Amniotic stem cell (primary cell): ENCODE data around the gene MOB4.
"Not testable (repeated sequence)": the region's sequence is repeated elsewhere in the genome, so short reads cannot be mapped to it uniquely, and the experiment has no call there.

ENCODE experiments used
- DNase-seq: peaks from one replicate; lab custom pipeline; 2025; lab: John Stamatoyannopoulos, UW

MOB4 gene

DNA sequence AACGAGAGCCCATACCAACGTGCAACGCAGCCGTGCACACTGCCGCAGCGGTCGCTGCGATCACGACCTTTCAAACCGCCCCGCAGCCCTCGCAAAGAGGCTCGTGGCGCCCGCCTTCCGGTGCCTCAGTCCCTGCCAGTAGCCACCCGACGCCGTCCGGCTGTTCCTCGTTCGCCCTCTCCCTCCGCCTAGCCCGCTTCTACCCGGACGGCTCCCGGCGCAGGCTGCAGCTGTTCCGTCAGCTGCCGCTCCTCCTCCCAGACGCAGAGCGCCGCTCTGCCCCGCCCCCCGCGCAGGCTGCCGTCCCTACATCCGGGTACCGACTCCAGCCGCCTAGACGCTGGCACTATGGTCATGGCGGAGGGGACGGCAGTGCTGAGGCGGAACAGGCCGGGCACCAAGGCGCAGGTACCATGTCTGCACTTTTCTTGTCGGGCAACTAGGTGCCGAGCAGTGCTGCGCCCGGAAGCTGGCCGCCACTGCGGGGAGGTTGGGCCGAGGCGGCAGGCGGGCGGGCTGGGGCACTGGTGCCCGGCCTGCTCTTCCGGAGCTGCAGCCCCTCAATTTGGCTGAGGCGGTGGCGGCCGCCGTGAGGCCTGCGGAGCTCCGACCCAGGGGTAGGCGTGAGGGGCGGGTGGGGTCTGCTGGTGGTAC lies at the start of gene MOB4:
TSS of gene MOB4 (plus strand) at position 328 of the 654 bp plus-strand sequence. CDS start at position 349, 21 bp downstream.
- peak; percentile 88 for DNase-seq

DNA sequence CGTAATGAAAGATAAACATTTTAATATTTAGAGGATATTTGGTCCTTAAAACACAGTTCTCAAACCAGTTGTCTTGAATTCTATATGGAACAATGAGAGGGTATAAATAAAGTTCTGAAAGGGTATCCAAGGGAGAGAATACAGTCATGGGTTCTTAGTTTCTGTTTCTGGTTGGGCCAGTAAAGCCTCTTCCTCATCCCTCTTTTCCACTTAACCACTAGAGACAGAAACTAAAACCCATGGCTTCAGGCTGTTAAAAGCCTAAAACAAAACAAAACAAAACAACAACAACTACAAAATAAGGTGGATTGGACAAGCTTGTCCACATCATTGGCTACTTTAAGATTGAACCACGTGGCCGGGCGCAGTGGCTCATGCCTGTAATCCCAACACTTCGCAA lies 43.7 kb upstream of the MOB4 start:
- no peak for DNase-seq

DNA sequence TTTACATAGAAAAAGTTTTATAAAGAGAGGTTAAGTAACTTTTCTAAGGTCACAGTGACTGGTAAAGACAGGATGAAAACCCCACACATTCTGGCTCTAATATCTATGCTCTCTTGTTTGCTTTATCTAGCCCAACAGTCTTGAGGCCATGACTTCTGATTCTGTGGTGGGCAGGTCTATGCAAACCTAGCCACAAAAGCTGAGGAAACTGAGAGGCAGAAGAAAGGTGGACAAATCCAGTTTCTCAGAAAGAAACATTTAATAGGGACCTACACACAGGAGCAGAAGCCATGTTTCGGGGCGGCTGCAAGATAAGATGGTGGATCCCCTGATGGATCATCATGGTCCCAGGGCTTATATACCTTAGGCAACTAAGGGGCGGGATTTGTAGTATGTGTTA lies 38.1 kb upstream of the MOB4 start:
- no peak for DNase-seq

DNA sequence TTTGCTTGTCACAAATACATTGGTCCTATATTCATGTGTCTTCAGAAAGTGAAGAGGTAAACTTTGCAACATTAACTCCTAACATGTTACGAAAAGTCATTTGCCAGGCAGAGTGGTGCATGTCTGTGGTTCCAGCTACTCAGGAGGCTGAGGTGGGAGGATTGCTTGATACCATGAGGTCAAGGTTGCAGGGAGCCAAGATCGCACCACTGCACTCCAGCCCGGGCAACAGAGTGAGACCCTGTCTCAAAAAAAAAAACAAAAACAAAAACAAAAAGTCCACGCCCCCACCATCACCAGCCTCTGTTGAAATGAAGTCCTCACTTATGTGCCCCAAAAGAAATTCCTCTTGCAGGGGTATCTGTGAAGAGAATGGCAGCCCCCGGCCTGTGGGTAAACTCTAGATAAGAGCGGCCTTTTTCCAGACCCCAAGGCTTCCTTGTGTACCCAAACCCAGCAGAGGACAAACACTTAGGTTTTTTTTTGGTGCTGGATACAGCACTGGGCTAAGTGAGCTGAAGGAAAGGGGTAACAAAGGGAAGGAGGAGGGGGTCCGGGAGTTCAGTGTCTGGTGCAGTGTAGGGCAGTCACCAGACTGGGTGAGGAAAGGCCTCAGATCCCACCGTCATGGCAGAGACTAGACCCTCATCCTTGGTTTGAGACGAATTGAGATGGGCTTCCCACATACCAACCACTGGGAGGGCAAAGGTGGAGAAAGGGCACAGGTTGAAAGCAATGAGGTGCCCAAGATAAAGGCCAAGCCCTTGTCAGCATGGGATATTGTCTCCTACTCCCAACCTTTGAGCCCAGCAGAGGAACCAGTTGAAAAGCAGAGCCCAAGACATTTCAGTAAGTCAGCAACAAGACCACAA lies 35.5 kb upstream of the MOB4 start:
- no peak for DNase-seq

DNA sequence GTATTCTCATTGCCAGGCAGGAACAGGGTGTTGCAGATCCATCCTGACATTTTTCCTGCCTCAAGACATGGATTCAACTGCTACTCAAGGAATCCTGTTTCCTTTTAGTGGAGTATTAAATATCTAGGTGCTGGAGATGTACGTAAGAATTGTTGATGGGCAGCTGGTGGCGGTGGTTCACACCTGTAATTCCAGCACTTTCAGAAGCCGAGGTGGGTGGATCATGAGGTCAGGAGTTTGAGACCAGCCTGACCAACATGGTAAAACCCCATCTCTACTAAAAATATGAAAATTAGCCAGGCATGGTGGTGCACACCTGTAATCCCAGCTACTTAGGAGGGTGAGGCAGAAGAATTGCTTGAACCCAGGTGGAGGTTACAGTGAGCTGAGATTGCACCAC lies 31.6 kb upstream of the MOB4 start:
- not testable (repeated sequence) for DNase-seq

DNA sequence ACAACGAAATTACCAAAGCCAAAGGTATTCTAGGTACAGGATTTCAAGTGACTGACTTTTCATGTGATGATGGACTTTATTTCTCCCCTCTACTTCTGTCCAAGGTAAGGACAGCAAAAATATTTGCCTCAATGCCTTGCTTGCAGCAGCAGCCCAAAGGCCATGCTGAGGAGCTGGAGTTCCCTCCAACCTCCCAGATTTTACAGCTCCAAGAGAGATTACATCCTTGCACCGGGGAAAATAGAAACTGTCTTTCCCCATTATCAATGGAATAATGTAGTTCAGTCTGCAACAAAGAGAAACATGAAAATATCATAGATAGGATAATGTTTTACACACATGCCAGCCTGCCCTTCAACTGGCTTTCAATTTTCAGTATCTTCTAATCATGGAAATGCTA lies 29.7 kb upstream of the MOB4 start:
- no peak for DNase-seq

DNA sequence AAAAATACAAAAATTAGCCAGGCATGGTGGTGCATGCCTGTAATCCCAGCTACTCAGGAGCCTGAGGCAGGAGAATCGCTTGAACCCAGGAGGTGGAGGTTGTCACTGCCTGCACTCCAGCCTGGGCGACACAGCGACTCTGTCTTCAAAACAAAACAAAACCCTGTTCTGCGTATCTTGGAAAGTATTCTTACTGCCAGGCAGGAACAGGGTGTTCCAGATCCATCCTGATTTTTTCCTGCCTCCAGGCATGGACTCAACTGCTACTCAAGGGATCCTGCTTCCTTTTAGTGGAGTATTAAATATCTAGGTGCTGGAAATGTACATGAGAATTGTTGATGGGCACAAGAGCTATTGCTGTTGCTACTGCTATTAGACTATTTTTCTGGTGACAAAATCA lies 28.5 kb upstream of the MOB4 start:
- DNase-seq: no peak

DNA sequence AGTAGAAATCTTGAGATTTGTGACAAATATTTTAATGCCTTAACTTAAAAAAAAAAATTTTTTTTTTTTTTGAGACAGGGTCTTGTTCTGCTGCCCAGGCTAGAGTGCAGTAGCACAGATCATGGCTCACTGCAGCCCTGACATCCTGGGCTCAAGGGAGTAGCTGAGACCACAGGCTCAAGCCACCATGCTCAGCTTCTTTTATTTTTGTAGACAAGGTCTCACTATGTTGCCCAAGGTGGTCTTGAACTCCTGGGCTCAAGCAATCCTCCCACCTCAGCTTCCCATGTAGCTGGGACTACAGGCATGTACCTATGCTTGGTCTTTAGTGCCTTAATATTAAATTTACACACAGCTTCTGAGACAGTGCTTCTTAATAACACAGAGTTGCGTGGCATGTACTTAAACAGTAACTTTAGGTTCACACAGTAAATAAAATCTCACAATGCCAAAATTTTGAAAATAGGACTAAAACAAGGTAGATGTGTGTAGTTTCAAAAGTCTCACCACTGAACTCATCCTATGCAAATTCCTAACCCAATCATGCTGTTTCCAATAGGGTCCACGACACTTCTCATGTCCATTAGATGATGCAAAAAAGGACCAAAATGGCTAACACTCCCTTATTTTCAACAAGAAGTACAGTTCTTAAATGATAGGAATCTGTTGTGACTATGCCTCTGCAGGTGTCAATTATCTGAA lies 20.3 kb upstream of the MOB4 start:
- DNase-seq: no peak

DNA sequence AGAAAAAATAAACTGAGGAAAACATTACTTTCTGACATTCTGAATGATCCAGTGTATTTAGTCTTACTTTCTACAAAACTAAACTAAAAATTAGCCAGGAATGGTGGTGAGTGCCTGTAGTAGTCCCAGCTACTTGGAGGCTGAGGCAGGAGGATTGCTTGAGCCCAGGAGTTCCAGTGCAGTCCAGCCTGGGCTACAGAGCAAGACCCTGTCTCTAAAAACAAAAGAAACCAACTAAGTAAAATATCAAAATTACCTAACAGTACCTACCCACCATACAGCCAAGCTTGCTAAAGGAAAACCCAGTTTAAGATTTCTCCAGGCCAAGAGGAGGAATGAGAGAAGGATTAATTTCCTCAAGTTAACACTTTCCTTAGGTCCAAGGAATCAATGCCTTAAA lies 19.2 kb upstream of the MOB4 start:
- no peak for DNase-seq

DNA sequence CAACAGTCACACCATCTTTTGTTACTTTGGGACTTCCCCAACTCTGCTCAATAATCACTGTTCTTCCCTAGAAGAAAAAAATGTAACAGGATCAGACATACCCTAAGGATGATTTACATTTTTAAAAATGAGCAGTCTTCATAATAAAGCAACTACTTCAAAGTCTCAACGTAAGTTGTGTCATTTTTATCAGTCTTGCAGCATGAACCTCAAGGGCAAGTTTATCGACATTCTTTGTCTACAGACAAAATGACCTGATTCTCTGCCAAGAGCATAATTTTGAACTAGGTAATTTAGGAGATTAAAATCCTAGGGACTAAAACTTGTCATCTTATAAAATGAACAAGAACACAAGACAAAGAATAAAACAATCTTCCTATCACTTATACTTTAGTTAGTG lies 18.5 kb upstream of the MOB4 start:
- DNase-seq: no peak

DNA sequence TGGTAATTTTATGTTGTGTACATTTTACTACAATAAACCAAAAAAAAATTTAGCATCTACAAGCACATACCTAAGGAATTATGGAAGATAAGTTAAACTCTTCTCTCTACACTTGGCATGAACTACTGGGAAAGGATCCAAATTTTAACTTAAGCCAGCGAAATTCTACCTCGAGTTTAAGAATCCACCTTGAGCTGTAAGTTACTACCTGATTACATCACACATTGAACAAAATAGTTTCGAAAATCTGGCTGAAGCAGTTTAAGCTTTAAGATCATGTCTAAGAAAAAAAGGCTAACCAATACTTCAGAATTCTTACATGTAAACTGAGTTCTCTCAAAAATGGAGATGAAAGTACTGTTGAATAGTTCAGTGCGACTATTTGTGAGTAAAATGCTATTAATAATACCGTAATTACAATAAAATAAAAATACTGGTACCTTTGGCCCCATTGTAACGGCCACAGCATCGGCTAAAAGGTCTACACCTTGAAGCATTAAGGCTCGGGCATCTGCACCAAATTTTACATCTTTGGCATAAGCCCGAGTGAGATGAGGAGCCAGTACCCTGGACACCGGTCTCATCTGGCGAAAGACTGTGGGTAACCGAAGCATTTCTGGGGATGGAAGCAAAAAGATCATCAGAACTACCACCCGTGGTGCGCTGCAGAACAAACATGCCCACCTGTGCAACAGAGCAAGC lies 17.5 kb upstream of the MOB4 start:
- DNase-seq: no peak

DNA sequence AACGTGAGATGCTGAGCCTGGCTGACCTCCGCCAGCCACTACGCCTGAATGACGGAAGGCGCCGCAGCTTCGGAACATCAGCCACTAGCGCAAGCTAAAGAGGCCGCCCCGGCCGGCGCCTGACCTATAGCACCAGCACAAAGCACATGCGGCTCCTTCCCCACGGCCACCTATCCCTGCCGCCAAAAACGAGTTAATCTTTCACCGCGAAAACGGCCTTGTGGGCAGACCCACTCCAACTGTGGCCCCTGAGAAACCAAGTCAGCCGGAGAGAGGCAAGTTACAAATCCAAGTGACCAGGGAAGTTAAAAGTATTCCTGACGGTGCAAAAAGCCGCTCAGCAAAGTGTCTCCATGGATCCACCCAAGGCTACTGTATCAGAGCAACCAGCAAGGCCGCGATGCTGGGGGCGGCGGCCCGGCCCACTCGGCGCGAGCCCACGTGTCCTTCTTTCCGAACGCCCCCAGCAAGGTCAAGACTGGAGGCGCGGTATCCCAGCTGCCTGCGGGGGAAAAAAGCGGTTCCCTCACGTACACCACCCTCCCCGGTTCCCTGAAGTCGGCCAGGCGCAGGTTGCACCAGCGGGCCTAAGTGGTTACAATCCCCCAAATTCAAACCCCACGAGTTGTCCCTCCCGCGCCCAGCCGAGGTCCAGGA lies 16.8 kb upstream of the MOB4 start:
- DNase-seq: no peak

DNA sequence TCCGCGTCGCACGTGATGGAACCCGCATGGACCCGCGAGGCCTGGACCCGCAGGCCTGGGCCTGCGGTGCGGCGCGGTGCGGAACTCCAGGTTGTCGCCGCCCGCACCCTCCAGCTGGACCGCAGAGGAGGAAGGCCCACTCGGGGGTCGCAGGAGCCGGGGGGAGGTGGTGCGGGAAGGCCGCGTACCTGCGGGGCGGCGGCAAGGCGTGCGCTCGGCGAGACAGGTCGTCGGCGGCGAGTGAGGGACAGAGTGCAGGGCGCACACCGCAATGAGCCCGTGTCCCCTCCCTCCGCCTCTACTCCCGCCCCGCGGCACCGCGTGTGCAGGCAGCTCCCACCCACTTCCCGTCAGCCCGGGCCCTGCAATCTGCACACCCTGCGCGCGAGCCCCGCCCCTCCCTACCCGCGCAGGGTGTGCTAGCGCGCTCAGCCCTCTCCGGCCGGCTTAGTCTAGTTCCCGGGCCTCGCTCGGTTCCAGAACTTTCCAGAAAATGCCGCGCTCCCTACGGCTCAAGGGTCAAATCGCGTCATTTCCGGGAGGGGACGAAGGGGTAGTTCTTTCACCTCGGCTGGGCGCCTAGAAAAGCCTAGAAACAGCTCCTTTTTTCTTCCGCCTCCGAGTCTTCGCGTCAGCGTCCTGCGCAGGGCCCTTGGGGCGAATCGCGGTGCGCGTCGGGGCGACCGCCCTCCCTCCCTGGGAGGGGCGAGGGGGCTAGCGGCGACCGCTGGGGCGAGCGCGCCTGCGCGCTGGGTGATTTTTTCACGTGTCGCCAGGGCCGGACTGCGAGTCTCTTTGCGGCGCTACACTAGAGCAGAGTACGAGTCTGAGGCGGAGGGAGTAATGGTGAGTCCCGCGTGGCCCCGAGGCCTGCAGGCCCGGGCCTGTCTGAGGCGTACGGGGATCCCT lies 16.0 kb upstream of the MOB4 start, which contains the start of the genes HSPD1 and HSPE1:
TSS of gene HSPD1 (minus strand) at position 247 of the 909 bp plus-strand sequence. CDS start 992 bp downstream, outside the sequence.
TSS of gene HSPE1 (plus strand) at position 786 of the 909 bp plus-strand sequence. CDS start at position 844, 58 bp downstream.
- DNase-seq: peak; percentile 96

DNA sequence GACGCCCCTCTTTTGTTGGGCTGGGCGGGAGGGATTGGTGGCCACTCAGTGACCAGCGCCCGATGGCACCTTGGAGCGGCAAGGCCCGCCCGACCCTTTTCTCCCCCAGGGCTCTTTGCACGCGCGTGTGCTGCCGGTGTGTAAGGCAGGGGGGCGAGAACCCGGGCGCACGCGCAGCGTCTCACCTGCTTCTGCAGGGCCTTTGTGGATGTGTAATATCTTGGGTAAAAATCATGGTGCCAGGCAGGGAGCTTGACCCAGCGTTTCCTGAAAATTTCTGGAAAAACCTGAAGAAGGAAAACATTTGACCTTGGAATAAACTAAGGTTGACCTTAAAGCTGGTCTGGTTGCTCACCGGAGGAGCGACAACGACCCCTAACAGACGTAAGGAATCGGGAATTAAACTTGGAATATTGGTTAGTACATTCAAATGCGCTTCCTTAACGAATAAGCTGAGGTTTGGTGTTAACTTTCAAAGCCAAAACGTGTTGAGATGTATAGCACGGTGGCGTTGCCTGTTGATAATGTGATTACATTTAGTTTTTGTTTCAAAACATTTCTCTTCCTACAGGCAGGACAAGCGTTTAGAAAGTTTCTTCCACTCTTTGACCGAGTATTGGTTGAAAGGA lies 15.2 kb upstream of the MOB4 start:
- no peak for DNase-seq

DNA sequence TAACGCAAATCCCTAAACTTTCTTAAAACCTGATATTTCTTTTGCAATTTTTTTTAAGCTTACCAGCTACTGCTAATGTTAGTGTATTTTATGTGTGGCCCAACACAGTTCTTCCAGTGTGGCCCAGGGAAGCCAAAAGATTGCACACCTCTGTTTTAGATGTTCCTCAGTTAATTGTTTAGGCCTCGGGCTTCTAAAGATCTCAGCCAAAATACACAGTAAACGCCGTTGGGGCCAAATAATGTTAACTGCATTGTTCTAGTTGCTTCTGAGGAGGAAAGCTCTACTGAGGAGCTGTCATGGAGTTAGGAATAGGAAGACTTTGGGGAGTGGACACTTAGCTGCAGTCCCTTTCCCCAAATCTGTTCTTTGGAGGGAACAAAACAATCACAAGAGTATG lies 13.7 kb upstream of the MOB4 start:
- DNase-seq: no peak

DNA sequence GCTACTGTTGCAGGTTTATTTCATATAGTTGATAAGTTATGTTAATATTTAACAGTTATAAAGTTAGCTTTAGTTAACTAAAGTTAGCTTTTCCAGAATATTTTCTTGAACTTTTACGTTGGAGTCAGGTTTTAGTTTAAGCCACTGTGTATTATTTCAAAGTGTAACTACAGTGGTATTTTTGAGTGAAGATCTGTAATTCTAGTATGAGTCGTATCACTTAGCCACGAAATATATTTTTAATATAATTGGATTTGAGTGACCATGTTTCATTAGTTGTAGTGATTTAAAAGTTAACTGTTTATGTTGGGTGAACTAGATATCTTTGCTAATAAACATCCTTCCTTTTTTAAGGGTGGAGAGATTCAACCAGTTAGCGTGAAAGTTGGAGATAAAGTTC lies 13.2 kb upstream of the MOB4 start:
- no peak for DNase-seq

DNA sequence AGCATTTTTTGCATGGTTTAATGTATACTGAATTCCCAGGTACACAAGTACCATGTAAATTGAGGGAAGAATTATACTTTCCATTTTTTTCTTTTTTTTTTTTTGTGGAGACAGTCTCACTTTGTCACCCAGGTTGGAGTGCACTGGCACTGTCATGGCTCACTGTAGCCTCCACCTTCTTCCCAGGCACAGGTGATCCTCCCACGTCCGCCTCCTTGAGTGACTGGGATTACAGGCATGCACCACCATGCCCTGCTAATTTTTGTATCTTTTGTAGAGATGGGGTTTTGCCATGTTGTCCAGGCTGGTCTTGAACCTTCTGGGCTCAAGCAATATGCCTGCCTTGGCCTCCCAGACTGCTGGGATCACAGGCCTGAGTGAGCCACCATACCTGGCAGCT lies 11.9 kb upstream of the MOB4 start:
- DNase-seq: no peak

DNA sequence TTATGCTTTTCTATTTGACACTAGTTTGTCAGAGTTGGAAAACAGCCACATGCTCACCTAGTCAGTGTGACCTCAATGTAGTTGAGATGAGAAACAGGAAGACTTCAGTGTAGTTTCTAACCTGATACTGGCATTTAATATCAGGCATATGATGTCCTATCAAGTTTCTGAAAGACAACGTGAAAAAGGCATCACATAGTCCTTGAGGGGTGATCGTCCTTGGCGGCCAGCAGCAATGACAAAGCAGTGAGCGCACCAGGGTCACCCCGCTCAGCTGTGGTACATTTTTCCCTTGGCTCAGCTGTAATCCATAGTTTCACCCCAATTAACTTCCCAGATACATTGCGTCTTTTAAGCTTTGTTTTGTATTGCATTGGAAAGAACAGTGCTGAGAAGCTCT lies 11.4 kb upstream of the MOB4 start:
- DNase-seq: no peak

DNA sequence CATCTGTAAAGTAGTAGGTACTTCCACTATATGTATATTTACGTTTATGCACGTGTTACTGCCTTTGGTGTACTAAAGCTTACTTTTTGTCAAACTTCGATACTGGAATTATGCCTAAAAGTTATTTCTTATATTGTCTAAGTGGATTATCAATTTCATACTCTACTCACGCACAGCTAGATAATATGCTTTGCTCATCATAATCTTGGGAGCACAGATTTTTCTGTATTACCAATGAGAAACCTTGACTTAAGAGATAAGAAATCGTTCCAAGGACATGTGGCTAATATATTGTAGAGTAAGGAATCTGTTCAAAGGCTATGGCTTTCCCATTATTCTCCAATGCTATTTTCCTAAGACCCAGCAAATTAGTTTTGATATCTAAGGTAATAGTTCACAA lies 9.2 kb upstream of the MOB4 start:
- DNase-seq: no peak

DNA sequence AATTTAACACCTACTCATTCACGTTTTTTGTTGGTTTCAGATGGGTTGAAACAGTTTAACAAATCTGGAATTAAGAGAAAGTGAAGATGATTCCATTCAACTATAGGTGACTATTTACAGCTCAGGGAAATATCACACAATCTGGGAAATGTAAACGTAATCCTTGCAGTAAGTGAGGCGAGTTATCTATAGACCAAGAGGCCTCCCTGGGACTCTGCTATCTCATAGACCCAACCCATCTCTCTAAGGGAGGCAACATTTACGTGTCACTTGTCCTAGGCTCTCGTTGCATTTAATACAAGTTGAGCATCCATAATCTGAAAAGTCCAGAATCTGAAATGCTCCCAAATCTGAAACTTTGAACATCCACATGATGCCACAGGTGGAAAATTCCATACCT lies 2.0 kb upstream of the MOB4 start:
- DNase-seq: no peak
